22Rv1 (cell line): ENCODE measurements around the gene CETN2.

Source experiments
- ZFX ChIP-seq: fragments of 450-650 bp; IDR thresholded peaks from 2 replicates; pipeline ENCODE4 v1.6.1; 2017; ENCODE audit warnings: antibody characterized with exemption, borderline replicate concordance
- TF ChIP-seq, protein P1 (sequence below): fragments of 450-650 bp; IDR thresholded peaks from 2 replicates; pipeline ENCODE4 v1.5.1; 2017; ENCODE audit warnings: mild to moderate bottlenecking

DNA sequence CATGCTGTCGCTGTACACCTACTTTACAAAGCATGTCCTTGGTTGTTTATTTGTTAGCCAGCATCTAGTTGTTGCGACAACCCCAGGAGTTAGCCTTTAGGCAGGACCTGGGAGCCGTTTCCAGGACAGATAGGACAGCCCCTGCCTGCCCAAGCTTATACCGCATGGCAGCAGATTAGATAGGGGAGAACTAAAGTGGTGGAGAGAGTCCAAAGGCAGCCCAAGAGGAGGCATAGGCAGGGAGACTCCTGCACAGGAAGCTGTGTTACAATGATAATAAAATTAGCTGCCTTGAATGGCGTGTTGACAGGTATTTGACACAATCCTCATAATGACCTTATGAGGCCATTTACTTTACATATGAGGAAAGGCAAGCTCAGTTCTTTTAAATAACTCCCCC, 13.3 kb upstream of the CETN2 start:
- TF ChIP-seq, protein P1, sequence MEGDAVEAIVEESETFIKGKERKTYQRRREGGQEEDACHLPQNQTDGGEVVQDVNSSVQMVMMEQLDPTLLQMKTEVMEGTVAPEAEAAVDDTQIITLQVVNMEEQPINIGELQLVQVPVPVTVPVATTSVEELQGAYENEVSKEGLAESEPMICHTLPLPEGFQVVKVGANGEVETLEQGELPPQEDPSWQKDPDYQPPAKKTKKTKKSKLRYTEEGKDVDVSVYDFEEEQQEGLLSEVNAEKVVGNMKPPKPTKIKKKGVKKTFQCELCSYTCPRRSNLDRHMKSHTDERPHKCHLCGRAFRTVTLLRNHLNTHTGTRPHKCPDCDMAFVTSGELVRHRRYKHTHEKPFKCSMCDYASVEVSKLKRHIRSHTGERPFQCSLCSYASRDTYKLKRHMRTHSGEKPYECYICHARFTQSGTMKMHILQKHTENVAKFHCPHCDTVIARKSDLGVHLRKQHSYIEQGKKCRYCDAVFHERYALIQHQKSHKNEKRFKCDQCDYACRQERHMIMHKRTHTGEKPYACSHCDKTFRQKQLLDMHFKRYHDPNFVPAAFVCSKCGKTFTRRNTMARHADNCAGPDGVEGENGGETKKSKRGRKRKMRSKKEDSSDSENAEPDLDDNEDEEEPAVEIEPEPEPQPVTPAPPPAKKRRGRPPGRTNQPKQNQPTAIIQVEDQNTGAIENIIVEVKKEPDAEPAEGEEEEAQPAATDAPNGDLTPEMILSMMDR: no peak
- no peak for TF ChIP-seq ZFX
